Fibroblast of skin of left biceps (primary cell): ENCODE data around the gene ZNF628.

ENCODE experiments used
- DNase-seq, 2 experiments: peaks; one replicate each; pipeline ENCODE4 v3.0.0-alpha.2; 2013; ENCODE audit warnings: low read depth in 2 of 2

Gene ZNF628

GRCh38 chr19:55451163-55451964 is 25.1 kb upstream of the ZNF628 start:
- DNase-seq: no peak

GRCh38 chr19:55451965-55452748 is 24.3 kb upstream of the ZNF628 start:
- no peak for DNase-seq

DNA sequence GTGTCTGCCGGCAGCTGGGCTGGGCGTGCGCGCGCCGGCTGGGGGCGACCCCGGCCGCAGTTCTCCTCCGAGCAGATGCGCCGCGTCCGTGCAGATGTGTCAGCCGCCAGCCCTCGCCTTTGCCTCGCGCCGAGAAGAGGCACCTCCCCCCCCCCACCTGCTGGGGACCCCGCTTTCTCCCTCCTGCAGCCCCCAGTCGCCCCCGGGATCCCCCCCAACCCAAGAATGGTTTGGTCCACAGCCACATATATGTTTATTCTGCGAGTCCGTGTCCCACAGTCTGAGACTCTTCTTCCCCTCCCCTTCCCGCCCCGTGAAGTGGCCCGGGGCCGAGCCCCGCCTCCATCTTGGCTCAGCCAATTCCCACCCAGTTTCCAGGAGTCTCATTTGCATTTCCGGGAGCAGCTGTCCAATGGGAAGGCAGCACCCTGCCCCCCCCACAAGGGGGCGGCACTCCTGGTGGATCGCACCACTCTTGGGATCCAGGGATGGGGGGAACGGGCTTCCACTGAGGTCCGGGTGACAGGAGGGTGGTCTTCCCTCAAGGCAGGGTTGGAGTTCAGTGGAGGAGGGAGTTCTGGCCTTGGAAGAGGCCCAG is 23.6 kb upstream of the ZNF628 start:
- peak in 1 of 2 experiments; percentile 25 for DNase-seq

GRCh38 chr19:55453511-55454260 is 22.7 kb upstream of the ZNF628 start:
- no peak for DNase-seq

GRCh38 chr19:55454787-55455243 is 21.6 kb upstream of the ZNF628 start:
- no peak for DNase-seq

- DNase-seq: no peak
These were observed 20.7 kb upstream of the ZNF628 start for GRCh38 chr19:55455576-55456235.

GRCh38 chr19:55456347-55456746 is 20.1 kb upstream of the ZNF628 start:
- no peak for DNase-seq

DNA sequence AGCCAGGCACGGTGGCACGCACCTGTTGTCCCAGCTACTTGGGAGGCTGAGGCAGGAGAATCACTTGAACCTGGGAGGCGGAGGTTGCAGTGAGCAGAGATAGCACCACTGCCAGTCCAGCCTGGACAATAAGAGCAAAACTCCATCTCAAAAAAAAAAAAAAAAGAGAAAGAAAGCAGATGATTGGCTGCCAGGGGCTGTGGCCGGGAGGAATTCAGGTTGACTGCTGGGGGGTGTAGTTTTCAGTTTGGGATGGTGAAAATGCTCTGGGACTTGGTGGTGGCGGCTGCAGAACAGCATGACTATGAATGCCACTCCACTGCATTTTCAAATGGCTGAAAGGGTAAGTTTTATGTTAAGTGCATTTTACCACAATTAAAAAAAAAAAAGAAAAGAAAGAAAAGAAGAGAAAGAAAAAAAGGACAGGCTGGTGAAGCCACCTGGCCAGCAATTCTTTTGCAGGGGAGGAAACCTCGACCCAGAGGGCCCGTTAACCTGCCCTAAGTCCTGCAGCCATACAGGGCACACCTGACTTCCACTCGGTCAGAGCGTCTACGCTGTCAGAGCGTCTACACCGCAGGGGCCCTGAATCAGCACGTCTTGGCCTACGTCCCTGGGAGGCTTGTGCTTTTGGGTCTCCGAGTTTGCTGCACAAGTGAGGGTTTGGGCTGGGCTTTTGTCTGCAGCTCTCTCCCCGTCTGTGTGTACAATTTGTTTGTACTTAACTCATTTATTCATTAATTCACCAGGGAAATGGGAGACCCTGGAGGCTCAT is 18.5 kb upstream of the ZNF628 start:
- DNase-seq: no peak

DNA sequence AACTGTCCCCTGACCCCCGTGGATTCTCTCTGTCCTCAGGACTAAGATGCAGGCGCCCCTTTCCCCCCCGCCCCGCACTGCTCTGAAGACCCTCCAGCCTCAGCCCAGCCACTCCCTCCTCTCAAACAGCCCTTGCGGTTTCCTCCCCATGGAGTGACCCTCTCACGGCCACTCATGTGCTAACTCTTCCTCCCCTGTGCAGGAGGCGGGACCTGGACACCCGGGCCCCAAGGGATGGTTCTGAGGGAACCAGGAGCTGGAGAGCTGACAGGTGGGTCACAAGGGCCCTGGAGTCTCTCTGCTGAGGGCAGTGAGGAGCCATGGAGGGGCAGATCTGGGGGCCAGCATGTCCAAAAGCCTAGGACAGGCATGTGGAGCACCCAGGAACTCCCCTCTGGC is 16.9 kb upstream of the ZNF628 start:
- DNase-seq: no peak

DNA sequence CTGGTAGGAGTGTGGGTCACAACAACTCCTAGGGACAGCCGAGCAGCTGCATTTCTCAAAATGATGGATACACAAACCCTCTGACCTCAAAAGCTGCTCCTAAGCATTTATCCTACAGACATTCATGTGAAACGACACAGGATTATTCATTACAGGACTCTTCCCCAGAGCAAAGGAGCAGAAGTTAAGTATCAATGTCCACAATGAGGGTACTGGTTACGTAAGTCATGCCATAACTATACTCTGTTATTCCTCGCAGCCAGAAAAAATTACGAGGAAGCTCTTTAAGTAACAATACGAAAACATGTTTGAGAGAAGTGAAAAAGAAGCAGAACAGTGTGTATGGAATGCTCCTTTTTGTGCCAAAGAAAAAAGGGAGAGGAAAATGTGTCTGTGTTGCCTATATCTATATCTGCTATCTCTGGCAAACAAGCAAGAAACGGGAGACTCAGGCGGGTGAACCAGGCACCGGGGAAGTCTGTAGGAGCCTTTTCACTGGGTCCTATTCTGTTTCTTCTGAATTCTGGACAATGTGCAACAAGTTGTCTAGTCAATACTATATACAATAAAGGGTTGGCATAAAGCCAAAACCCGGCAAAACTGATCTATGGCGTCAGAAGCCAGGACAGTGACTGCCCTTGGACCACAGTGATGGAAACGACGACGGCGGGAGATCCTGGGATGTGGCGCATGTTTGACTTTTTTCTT is 16.3 kb upstream of the ZNF628 start:
- DNase-seq: no peak

GRCh38 chr19:55460670-55461258 is 15.7 kb upstream of the ZNF628 start:
- DNase-seq: peak; percentile 54

DNA sequence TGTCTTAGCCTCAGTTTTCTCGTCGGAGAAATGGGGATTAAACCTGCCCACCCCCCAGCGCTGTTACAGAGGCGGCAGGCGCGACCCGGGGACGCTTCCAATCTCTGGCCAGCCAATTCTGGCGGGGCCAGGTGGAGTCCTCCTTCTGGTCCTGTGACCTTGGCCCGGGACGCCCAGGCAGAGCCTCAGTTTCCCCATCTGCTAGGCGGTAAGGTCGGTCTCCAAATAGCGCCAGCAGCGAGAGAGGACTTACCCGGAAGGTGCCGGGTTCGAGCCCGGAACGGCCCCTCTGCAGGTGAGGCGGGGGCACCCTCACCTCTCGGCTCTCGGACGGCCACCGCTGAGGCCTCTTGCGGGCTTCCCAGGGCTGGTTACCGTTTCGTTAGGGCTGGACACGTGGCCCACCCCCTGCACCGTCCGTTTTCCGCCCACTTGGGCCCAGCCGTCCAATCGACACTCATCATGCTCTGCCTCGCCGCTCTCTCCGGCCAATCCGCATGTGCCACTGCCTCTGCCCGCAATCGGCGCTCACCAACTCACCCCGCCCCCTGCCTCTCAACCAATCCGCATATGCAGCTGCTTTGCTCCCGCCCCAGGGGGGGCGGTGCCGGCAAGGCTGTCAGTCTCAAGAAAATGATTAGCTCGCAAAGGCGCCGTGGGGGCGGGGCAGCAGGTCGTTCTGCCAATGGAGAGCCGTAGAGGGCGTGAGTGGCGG is 15.0 kb upstream of the ZNF628 start, which contains the start of gene ISOC2:
Gene ISOC2, minus strand, starts transcription at position 384 of the 715 bp plus-strand sequence. CDS start 5,156 bp downstream, outside the sequence.
- DNase-seq: peak; percentile 99

DNA sequence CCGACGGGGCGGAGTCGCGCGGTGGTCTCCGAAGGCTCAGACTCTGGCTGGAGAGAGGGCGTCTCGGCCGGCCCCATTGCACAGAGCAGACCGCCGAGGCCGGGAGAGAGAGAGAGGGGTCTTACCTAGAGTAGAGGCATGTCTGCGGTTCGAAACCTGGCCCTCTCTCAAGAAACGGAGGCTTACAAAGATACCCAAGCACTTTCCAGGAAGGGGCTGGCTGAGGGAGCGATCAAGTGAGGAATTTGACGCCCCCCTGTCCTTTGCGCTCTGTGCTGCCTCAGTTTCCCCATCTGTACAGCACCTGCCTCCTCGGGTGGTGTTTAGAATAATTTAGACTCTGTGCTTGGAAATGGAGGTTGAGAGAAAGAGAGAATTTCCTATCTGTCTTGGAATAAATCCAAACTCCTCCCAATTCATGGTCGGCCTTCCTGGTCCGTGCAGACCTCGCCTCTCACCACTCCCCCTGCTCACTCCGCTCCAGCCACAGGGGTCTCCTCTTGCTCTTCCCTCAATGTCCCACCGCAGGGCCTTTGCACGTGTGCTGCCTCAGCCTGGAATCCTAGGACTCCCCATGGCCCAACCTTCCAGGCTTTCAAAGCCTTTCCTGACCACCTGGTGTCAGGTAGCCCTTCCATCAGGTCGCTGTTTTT is 14.3 kb upstream of the ZNF628 start:
- DNase-seq: no peak

DNA sequence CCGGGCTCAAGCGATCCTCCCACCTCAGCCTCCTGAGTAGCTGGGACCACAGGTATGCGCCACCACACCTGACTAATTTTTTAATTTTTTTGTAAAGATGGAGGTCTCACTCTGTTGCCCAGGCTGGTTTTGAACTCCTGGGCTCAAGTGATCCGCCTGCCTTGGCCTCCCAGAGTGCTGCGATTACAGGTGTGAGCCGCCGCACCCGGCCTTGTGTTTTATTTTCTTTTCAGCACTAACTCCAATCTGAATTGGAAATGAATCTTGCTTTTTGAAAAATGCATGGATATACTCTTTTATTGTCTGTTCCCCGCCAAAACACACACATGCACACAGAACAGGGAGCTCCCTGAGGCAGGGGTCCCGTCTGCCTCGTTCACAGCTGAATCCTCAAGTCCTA is 13.7 kb upstream of the ZNF628 start:
- no peak for DNase-seq

DNA sequence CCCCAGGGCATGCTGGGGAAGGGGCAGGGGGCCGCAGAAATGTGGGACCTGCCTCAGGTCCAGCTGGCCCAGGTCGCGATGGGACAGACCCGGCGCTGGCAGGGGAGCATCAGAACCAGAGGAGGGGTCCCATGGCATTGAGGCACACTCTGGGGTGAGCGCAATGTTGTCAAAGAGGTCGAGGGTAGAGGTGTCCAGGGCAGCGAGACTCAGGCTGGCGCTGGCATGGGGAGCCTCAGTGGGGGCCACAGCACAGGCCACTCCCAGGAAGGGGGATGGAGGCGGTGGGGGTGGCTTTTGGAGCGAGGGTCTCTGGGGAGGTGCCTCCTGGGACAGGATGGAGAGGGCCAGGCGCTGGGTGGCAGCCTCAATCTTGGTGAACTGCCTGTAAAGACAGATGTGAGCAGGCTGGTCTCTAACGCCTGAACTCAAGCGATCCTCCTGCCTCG is 12.8 kb upstream of the ZNF628 start:
- DNase-seq: no peak

GRCh38 chr19:55464039-55464661 is 12.3 kb upstream of the ZNF628 start:
- no peak for DNase-seq

- no peak for DNase-seq
These were observed 11.8 kb upstream of the ZNF628 start, which contains the start of gene C19orf85 for GRCh38 chr19:55464662-55465054. C19orf85 (minus strand) TSS chr19:55464751; CDS start chr19:55464554, 197 bp downstream.
